Measurements from ENCODE around the gene PLCL2.
"Not testable (repeated sequence)": the region's sequence is repeated elsewhere in the genome, so short reads cannot be mapped to it uniquely, and the experiment has no call there.

The PLCL2 gene

DNA sequence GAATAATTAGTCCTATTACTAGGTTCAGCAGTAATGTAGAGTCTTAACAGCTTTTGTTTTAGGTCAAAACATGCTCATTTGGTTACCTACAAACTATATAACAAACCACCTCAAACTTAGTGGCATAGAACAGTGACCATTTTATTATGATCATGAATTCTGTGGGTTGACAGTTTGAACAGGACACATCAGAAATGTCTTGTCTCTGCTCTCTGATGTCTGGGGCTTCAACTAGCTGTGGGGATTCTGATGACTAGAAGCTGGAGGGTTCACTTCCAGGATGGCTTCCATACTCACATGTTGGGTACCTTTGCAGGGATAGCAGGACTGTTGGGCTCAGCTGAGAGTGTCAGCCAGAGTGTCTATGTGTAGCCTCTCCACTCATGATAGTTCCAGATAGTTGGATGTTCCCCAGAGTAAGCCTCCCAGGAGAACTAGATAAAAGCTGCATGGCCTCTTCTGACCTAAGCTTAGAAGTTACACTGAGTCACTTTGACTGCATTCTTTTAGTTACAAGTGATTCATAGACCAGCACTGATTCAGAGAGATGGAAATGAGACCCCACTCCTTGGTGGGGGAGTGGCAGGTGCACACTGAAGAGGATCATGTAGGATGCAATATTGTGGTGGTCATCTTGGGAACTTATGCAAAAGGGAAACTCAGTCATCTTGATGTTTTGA, 32.6 kb downstream of the PLCL2 start:
- no peak for DNase-seq (ENCODE audit: low spot score)

DNA sequence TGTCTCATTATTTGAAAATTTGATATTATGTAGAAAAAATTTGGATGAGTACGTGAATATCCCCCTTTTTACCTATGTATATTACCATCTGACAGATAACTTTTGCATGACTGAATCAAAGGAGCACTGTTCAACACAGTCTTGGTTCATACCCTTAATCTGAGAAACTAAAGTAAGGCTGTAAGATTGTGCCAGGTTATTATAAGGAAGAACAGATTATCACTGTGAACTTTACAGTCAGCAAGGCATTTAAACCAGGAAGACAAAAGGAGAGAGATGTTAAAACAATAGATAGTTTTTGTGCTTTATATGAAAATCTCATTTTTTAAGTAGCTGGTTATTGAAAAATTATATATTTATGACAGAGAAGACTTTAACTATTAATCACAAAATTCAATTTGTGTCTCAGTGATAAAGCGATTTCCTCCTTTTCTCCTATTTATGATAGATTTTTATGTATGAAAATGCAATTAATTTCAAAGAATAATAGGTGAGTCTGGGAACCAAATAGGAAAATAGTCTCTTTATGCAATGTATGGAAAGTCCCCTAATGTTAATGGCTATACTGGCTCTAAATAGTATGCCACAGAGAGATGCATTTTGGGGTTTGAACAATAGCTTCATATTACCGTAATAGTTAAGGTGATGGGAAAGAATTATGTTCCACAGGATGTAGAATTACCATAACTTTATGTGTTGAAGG, 33.4 kb downstream of the PLCL2 start:
- no peak for DNase-seq (ENCODE audit: low spot score)

DNA sequence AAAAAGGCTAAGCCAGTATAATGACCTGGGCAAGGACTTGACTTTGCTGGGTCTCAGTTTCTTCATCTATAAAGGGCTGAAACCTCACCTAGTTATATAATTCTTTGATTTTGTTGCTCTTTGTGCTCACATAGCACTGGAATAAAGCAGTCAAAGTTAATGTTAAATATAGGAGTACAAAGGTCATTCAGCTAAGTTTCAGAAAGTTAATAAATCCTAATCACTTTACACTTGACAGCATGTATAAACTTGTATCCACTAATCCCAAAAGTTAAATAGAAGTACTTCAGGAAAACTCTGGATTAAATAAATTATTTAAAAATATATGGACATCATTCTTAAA, 33.9 kb downstream of the PLCL2 start:
- DNase-seq (ENCODE audit: low spot score), result no peak

DNA sequence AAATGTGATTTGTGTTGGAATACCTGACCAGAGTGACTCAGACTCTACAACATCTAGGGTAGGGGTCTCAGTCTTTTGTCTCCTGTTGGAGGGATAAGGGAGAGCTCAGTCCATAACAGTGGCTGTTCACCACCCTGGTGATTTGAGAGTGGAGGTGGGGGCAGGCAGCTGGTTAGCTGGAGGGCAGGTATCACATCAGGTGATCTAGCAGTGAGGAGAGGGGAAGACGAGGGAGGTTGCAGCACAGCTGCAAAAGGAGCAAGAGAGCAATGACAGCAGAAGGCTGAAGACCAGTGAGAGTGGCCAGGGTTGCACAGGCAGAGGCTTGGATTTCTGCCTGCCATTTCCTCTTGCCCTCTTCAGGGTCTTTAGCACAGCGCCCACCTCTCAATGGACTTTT, 38.4 kb downstream of the PLCL2 start:
- DNase-seq (ENCODE audit: low spot score), result no peak

DNA sequence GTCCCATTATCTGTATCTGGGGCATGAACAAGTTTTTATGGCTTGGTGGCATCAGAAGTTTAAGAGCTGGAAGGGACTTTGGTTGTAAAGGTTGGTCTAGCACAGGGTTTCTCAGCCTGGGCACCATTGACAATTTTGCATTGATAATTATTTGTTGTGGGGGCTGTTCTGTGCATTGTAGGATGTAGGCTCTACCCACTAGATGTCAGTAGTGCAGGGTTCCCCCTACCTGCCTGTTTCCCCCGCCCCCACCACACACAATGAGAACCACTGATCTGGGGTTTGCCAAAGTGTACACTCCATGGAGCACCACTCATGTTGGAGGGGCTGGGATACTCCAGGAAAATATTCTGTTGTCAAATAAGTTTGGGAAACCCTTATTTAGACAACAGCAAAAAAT, 42.7 kb downstream of the PLCL2 start:
- no peak for DNase-seq (ENCODE audit: low spot score)

DNA sequence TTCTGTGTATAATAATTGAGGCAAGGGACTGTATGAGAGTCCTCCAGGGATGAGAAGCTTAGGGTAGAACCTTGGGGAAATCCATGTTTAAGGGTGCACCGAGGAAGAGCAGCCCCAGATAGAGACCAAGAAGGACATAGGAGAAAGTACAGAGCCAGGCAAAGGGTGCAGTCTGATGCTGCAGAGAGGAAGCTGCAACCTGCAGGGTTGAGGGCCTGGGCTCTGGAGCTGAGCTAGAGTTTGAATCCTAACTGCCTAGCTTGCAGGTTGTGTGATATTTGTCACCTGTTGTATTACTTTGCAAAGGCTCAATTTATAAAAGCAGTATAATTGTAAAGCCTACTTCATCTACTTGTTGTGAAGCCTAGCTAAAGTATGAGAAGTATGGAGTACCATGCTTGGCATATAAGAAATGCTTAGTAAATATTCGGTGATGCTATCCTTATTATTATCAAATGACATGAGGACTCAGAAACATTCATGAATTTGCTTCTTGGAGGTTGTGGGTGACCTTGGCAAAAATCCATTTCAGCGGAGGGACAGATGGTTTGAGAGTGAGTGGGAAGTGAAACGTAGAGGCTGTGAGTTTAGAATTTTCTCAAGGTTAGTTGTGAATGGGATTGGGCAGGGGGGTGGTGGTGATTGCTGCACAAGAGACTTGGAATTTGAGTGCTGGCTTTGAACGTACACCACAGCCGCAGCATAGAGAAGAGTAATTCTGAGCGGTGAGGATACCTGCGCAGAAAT, 43.8 kb downstream of the PLCL2 start:
- no peak for DNase-seq (ENCODE audit: low spot score)

DNA sequence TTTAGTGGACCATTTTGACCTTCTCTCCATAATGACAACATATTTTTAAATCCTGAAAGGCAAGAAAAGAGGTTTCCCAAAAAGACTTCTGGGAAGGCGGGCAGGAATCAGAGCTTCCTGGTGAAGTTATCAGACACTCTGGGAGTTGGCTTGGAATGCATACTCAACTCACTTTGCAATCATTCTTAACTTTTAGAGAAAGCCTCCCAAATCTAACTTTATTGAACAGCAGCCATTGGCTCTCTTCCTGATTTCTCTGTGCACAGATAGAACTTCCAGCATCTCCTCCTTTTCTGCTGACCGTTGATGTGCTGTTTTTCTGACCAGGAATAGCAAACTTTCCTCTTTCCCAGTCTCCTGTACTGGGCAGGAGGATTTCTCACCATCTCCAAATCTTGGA, 44.6 kb downstream of the PLCL2 start:
- DNase-seq (ENCODE audit: low spot score), result no peak

DNA sequence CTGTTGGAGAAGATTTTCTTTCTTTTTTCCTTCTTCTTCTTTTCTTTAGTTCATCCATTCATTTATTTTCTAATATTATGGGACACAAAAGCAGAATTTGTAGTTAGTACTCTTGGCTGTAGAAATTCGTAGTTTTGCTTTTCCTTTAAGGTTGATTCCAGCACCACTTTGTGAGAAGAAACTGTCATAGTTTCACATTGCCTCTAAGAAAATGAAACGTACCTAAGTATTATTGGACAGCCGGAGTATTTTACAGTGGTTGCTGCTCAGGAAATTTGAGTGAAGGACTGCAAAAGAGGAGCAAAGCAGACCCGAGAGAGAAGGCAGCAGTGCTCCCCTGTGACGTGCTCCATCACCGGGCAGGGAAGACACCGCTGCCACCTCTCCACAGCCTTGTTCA, 48.1 kb downstream of the PLCL2 start:
- no peak for DNase-seq (ENCODE audit: low spot score)

DNA sequence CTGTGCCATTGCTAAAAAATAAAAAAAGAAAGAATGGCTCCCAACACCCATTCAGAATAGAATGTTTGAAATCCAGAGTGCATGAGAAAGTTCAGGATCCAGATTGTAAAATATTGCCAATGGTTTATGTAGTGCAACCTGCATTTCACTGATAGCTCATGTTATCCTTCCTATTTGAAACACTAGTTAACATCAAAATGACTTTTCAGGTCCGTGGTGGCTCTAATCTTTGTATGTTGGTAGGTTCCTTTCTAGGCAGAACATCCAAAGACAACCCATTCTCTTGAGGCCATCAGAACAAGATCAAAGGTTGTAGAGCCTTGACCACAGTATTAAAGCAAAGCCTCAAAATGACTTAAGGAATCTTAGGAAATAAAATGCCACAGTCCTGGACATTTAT, 51.0 kb downstream of the PLCL2 start:
- no peak for DNase-seq (ENCODE audit: low spot score)

DNA sequence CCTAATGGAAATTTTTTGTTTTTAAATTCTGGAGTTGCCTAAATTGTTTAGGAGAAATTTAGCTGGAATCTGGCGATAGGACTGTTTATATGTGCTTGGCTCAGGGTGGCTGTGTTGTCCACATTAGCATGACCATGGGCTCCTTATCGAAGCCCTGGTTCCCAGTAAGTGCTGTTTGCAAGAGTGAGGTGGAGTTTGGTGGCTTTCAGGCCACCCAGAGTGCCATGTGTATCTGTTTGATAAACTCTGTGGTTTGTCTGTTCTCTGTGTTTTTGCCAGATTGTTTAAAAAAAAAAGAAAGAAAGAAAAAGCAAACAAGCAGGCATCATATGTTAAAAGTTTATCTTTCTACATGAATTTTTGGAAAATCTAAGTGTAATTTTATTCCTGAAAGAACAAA, 51.5 kb downstream of the PLCL2 start:
- no peak for DNase-seq (ENCODE audit: low spot score)

DNA sequence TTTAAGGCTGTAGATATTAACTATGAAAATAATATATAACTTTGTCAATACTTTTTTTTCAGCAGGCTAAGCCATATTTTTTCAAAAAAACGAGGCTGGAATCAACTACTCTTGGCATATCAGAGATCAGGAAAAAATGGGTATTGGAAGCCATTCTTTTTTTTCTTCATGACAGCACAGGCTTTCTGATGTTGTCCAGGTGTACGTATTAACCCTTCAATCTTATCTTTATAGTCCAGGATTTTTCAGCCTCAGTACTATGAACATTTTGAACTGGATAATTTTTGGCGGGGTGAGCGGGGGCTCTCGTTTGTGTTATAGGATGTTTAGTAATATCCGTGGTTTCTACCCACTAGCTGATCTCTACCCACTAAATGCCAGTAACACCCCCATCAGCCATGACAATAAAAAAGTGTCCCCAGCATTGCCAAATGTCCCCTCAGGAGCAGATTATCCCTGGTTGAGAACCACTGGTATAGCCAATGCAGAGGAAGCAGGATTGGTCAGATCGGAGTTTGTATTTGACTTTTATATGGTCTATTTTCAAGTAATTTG, 52.0 kb downstream of the PLCL2 start:
- no peak for DNase-seq (ENCODE audit: low spot score)

DNA sequence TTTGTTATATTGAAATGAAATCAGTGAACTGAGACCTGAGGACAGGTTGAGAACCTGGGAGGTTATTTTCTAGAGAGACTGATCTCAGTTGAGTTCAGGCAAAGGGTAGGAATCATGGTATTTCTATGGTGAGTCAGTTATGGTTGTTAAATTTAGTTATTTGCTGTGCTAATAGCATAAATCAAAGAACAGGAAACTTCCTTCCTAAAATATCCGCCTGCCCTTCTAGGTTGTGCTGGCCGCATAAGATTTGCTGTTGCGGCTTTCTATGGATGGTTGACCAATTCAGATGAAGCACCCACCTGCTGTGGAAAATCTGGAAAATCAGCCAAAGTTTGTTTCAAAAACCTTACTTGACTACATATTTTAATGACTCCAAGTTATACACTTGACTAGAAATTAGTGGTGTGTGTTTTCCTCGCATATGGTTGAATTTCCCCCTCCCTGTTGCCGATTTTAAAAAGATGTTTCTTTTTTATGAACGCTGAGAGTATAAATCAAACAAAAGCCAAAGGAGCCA, 52.6 kb downstream of the PLCL2 start:
- no peak for DNase-seq (ENCODE audit: low spot score)

DNA sequence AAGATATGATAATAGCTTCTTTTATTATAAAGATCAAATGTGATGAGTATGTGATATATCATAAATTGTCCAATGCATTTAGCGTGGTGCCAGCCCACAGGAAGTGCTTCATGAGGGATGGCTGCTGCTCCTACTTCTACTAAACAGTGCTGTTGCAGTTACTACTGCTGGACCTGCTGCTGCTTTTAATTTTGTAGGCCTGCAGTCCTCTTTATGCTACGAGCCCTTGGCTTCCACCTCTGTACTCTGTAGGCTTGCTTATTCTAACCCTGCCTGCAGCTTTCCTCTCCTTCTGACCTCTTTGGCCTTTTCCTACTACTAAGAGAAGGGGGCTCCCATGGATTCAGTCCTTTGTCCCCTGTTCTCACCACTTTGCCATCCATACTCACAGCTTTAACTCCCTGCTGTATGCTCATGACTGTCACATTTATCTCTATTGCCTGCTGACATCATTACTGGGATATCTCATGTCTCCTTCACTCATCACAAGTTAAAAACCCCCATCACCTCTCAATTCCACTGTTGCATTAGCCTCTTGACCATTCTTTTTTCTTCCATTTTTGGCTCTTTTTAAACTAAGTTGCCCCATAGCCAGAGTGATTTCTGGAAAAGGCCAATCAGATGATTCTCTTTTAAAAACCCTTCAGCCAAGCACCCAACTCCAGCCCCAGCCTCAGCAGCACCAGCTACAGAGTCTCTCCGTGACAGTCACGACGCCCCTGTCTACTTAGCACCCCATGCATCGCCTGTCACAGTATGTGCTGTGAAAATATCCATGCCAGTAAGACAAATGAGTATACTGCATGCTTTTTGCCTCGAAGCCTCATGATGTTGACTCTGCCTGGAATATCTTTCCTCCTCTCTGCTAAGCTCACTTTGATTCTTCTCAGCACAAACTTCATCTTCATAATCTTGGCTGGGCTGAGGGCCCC, 56.3 kb downstream of the PLCL2 start:
- DNase-seq (ENCODE audit: low spot score), result no peak

DNA sequence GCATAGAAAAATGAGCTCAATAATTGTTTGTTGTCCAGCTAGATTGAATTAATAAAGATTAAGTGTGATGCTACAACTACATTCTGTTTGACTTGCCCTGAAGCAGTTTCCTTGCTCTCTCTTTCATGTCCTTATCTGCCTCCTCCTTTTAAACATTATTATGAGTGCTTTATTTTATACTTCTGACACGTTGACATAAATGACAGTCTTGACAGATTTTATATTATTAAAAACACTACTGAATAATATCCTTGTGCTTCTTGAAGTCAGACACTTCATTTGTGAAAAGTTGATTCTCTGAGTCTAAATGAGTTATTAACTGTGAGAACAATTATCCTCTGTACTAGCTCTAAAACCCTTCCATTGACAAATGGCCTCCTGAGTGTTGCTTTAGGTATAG, 58.2 kb downstream of the PLCL2 start:
- no peak for DNase-seq (ENCODE audit: low spot score)

DNA sequence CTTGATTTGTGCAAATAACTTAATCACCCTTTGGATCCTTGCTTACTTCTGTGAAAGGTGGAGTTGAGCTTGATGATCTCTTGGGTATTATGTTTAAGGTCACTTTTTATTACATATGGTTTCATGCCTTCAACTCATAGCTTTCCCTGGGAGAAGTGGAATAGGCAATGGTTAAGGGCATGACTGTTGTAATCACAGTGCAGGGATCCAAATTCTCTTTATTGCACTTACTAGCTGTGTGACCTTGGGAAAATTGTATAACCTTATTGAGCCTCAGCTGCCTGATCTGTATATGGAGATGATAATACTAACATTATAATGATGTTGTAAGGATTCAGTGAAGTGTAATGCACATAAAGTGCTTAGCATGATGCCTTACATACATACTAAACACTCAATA, 59.1 kb downstream of the PLCL2 start:
- no peak for DNase-seq (ENCODE audit: low spot score)

DNA sequence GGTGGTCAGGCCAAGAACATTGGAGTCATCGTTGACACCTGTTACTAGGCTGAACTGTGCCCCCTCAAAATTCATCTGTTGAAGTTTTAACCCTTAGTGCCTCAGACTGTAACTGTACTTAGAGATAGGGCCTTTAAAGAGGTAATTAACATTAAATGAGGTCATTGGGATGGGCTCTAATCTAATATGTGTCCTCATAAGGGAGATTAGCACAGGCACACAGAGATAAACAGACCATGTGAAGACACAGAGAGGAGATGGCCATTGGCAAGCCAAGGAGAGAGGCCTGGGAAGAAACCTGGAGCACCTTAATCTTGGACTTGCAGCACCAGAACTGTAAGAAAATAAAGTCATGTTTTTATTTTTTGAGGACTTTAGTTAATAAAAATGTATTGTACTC, 59.6 kb downstream of the PLCL2 start:
- DNase-seq (ENCODE audit: low spot score), result no peak

DNA sequence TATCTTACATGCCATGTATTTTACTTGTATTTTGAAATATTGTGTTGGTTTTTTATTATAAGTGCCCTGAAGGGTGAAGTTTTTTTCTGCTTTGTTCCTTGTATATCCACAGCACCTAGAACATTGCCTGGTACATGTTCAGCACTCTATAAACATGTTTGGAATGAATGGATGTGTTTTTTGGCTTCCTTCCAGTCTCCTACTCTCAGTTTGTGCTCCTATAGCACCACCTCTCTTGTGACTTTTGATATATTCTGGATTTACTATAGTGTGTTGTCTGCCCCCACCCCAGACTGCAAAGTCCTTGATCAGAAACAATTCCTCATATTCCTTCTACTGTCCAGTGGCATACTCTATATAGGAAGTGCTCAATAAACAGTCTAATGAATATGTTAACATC, 60.6 kb downstream of the PLCL2 start:
- no peak for DNase-seq (ENCODE audit: low spot score)

DNA sequence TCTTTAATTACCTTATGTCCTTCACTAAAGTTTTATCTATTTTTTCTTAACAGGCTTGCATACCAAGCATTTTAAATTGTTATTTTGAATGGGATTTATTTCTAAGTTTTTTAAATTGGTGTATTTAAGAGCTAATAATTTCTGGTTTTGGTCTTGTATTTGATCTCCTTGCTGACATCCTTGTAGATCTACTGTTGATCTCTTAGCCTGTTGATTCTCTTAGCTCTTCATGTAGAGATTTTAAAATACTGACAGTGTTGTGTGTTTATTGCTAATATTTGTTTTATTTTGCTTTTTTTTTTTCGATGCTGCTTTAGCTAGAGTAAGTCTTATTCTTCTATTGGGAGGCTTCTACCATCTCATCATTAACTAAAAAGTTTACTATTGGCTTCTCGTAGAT, 65.5 kb downstream of the PLCL2 start:
- DNase-seq (ENCODE audit: low spot score), result no peak

DNA sequence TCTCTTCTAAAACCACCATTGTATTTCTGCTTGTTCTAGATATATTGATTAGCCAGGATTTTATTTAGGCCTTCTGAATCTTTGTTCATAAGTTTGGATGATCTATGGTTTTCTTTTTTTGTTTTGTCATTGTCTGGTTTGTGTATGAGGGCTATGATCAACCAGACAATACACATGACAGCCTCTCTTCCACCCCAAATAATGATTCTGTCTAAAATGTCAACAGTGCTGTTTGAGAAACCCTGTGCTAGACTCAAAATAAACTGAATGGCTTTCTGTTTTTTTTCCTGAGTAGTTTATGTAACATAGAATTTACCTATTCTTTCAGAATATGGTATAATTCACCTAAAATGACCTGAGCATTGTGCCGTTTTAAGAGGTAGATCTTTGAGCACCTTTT, 66.1 kb downstream of the PLCL2 start:
- no peak for DNase-seq (ENCODE audit: low spot score)

DNA sequence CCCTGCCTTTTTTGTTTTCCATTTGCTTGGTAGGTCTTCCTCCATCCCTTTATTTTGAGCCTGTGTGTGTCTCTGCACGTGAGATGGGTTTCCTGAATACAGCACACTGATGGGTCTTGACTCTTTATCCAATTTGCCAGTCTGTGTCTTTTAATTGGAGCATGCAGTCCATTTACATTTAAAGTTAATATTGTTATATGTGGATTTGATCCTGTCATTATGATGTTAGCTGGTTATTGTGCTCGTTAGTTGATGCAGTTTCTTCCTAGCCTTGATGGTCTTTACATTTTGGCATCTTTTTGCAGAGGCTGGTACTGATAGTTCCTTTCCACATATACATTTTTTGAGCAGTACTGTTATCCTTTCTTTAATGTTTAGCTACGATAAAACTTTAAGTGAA, 73.1 kb downstream of the PLCL2 start:
- not testable (repeated sequence) for DNase-seq (ENCODE audit: low spot score)

DNA sequence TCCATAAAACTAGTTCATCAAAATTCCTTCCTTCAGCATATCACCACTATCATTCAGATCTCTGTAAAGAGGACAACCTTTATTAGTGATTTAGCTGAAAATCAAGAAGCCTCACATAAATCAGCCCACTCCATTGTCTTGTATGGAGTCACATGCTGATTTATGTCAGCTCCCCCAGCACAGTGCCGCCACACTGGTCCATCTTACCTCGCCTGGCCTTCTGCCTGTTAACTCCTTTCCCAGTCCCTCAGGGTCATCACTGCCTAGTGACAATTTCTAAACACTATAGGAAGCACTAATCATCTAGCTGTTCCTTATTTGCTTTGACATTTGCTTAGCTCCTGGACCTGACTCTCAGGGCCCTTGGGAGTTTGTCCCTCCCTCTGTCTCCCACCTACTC, 75.4 kb downstream of the PLCL2 start:
- no peak for DNase-seq (ENCODE audit: low spot score)
